HG02885 (cell line): ENCODE data around the gene MAP7D1.

Experiments used
- ATAC-seq: cut with Tn5 transposase; IDR thresholded peaks from one replicate; pipeline ENCODE4 v1.9.1; 2021; ENCODE audit warnings: mild to moderate bottlenecking; ENCODE audit not compliant: unreplicated experiment, poor library complexity

The MAP7D1 gene

GRCh38 chr1:36126005-36126716 is 29.8 kb upstream of the MAP7D1 start:
- ATAC-seq = no peak

- no peak for ATAC-seq
Observed at GRCh38 chr1:36126797-36127500, 29.0 kb upstream of the MAP7D1 start.

GRCh38 chr1:36128126-36128904 is 27.6 kb upstream of the MAP7D1 start:
- no peak for ATAC-seq

- ATAC-seq = no peak
Observed at GRCh38 chr1:36128905-36129206, 27.1 kb upstream of the MAP7D1 start.

DNA sequence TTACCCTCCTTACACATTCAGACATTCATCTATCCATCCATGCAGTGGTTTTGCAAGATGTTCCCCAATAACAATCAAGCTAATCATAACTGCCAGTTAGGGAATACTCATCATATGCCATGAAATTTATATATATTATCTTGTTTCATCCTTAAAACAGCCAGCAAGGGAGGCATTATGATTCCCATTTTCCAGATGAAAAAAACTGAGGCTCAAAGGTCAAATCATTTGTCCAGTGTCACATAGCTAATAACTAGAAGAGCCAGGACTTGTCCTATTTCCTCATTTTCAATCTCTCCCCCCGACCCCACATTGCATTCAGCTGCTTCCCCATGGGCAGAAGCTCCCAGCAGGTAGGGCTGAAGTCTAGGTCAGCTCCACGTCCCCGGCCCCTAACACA is 23.9 kb upstream of the MAP7D1 start:
- no peak for ATAC-seq

GRCh38 chr1:36133484-36133883 is 22.5 kb upstream of the MAP7D1 start:
- ATAC-seq = no peak

DNA sequence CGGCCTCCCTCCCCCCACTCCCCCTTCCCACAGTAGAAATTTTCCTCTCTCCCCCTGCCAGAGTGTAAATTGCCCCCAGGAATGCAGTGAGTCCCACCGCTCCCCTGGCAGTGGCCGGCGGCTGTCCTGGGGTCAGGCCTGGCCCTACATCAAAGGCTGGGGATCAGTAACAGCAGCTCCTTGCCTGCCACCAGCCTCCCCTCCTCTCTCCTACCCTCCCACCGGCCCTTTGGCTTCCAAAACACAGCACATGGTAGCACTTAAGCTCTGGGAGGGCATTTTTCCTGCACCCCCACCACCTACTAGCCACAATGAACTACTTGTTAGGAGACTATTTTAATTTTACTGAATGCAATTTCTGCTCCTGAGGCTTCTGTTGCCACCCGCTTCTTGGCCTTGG is 21.9 kb upstream of the MAP7D1 start:
- no peak for ATAC-seq

DNA sequence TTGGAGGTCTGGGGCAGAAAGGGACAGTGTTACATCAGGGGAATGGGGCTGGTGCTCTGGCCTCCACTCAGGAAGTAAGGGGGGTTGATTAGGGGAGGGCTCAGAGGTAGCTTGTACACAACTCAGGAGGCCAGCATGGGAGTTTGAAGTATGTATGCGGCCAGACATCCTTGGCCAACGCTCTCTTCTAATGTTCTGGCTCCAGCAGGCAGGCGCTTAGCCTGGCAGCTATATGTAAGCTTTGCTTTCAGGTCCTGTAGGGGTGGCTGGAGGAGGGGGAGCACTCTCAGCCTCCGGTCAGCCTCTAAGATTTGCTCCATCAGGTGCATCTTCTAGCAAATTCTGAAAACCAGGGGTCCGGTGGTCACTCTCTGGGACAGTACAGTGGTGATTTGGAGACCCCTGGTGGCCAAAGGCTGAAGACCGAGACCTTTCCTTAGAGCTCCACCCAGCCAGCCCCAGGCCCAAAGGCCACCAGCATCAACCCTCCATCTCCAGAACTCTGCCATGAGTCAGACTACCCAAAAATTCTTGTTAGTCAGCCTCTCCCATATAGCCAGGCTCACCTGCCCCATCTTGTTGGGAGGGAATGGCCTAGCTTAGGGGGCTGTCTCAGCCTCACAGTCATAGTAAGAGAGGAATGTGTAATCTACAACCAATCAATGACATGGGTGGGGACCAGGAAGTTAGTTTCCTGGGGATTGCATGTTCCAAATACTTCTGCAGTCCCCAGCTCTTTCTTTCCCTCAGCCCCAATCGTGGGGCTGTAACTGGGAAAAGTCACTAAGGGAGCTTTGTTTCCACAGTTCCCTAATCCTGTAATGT is 21.2 kb upstream of the MAP7D1 start:
- ATAC-seq = no peak

DNA sequence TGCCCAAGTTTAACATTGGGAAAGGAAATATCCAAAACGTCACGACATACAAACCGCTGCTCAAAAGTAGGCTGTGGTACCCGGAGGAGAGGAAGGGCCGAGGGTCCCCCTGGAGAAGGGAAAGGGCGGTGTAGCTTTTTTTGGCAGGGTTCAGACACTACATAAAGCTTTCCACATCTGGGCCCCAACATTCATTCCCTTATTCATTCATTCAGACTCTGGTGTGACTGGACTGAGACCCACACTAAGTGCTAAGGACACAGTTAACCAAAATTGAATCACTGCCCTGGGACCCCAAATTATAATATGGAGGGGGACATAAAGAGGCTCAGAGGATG is 20.7 kb upstream of the MAP7D1 start:
- no peak for ATAC-seq

GRCh38 chr1:36135796-36136195 is 20.2 kb upstream of the MAP7D1 start:
- no peak for ATAC-seq

- ATAC-seq = no peak
Observed at GRCh38 chr1:36136535-36136934, 19.4 kb upstream of the MAP7D1 start.

DNA sequence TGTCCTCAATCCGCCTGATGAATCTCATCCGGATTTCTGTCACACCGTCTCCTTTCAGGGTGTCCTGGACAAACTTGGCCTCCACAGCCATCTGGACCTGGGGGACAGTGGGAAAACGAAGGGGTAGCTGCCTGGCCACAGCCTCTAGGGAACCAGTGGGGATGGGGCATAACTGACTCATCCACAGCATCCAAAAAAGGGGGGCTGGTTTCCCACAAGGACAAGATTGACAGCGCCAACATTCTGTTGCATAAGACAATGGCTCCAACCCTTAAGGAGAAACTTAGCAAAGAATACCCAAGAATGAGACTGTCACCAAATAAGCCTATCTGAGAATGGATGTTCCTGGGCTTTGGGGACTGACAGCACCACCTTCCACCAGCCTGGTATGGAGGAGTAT is 18.7 kb upstream of the MAP7D1 start:
- no peak for ATAC-seq

DNA sequence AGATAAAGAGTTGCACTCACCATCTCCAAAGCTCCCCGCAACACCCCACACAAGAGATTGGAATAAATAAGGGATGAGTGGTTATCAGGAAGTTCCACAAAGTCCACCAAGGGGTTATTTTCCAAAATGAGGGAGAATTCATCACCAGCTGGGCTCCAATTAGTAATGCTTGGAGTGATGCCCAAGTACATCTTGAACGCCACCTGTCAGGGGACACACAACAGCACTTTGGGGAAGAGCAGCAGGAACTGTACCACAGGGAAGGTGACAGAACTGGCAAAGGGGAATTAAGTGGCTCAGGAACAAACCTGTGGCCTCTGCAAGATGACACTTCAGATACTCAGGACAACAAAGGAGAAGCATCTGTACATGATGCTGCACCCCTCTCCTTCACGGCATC is 18.2 kb upstream of the MAP7D1 start:
- no peak for ATAC-seq

DNA sequence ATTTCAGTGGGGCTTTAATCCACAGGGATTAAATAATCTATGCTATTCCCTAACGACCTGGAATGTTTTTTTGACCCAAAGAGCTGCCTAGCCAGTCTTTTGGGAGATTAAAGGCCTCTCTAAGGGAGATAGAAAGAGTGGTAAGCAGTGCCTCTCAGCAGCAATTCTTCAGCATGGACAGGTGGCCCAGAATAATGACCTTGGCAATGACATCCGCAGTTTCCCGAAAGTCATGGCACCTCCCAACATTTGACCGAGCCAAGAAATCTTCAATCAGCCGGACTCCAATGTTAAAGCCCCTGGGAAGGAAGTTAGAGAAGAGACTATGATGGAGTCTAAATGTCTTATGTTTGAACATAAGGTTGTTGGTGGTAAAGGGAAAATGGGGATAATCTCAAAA is 16.4 kb upstream of the MAP7D1 start:
- ATAC-seq = no peak

DNA sequence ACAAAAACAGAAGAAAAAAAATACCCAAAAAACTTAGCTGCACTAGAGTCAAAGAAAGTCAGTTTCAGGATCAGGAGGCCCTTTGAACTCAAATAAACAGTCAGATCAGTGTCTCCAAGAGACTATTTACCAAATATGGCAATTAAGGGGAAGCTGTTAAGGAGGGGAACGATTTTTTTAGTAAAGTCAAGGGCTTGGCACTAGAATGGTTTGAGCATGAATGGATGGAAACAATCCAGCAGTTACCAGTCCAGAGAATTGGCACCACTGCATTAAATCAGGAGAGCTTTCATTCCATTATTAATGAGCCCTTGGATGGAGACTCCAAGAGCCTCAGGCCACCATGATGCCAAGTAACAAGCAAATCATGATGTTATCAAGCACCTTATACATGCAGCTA is 13.8 kb upstream of the MAP7D1 start:
- ATAC-seq = no peak

DNA sequence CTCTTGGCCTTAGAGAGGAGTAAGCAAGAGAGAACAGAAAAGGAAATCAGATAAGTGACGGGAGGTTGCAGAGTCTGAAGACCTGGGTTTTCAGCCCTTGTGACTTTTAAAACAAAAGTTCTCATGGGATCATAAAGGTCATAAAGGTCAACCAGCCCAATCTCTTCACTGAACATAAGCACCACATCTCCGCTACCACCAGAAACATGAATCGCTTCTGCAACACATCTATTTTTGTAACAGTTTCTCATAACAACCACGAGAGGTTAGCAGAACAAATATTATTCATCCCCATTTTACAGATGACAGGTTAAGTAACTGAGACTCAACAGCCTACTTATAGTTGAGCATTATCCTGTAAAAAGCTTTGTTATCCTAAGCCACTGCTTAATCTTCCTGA is 12.5 kb upstream of the MAP7D1 start:
- no peak for ATAC-seq

- no peak for ATAC-seq
Observed at GRCh38 chr1:36144413-36144812, 11.5 kb upstream of the MAP7D1 start.

GRCh38 chr1:36148821-36149236 is 7.1 kb upstream of the MAP7D1 start:
- no peak for ATAC-seq

DNA sequence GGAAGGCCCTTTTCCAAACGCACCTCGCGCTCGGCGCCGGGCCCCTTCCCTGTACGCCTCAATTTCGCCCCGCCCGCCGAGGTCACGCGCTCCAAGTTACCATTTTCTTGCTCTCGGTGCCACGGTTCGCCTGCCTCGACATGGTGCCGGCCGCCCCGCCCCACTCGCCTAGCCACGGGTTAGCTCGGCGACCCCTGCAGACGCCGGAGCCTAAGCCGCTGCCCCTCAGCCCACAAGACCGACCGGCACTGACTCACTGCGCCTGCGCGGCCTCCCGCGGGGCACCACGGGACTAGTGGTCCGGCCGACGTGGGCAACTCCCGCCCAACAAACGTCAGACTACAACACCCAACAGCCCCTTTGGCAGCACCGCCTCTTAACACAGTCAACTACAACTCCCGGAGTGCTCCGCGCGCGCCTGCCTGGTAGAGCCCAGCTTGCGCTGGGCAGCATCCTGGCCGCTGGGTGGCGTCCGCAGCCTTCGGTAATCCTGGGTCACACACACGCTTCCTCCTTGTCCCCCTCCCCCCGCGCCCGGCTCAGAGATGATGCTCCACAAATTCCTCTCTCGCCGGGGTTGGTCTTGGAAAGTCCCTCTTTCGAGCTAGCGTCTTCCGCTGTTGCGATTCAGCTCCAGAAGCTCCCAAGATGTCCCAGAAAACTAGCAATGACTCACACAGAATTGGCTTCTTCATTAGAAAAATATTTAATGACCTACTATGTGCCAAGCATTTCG is 6.6 kb upstream of the MAP7D1 start, which contains the start of gene TRAPPC3:
Gene TRAPPC3, minus strand, starts transcription at position 250 of the 736 bp plus-strand sequence. Its CDS starts 108 bp downstream, at position 142.
- ATAC-seq = peak; percentile 91

DNA sequence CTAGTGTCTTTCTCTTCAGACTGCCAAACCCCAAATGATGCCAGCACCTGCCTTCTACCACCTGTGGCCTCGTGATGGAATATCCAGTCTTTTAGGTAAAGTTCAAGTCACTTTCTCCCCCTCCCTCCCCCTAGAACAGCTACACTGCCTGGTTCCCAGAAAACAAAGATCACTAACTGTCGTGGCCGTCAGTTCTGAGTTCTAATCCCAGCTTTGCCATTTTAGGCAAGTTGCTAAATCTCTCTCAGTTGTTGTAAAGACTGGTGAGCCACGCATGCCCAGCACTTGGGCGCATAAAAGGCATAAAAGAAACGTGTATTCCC is 6.0 kb upstream of the MAP7D1 start:
- no peak for ATAC-seq
